GM19452 (cell line): ENCODE data around the gene KRTAP5-6.
"Not testable (repeated sequence)": the region's sequence is repeated elsewhere in the genome, so short reads cannot be mapped to it uniquely, and the experiment has no call there.

Experiments
- ATAC-seq: cut with Tn5 transposase; IDR thresholded peaks from one replicate; pipeline ENCODE4 v1.9.1; 2021; ENCODE audit not compliant: unreplicated experiment

Gene KRTAP5-6

GRCh38 chr11:1661454-1662269 lies 35.3 kb upstream of the KRTAP5-6 start:
- ATAC-seq = not testable (repeated sequence)

- ATAC-seq = not testable (repeated sequence)
These were observed 34.2 kb upstream of the KRTAP5-6 start for GRCh38 chr11:1662699-1663283.

GRCh38 chr11:1665313-1665712 lies 31.7 kb upstream of the KRTAP5-6 start:
- ATAC-seq = no peak

GRCh38 chr11:1667121-1667850 lies 29.7 kb upstream of the KRTAP5-6 start:
- ATAC-seq = no peak

GRCh38 chr11:1667906-1668305 lies 29.1 kb upstream of the KRTAP5-6 start:
- no peak for ATAC-seq

- no peak for ATAC-seq
These were observed 28.0 kb upstream of the KRTAP5-6 start for GRCh38 chr11:1668911-1669473.

- no peak for ATAC-seq
These were observed 27.3 kb upstream of the KRTAP5-6 start for GRCh38 chr11:1669546-1670218.

- ATAC-seq = not testable (repeated sequence)
These were observed 26.5 kb upstream of the KRTAP5-6 start for GRCh38 chr11:1670457-1670856.

GRCh38 chr11:1670905-1671371 lies 26.1 kb upstream of the KRTAP5-6 start:
- ATAC-seq = no peak

- ATAC-seq = no peak
These were observed 25.3 kb upstream of the KRTAP5-6 start for GRCh38 chr11:1671658-1672057.

- ATAC-seq = no peak
These were observed 24.2 kb upstream of the KRTAP5-6 start for GRCh38 chr11:1672613-1673350.

GRCh38 chr11:1673446-1674172 lies 23.4 kb upstream of the KRTAP5-6 start:
- no peak for ATAC-seq

GRCh38 chr11:1674173-1675131 lies 22.5 kb upstream of the KRTAP5-6 start:
- ATAC-seq = no peak

GRCh38 chr11:1675536-1676228 lies 21.3 kb upstream of the KRTAP5-6 start:
- no peak for ATAC-seq

- no peak for ATAC-seq
These were observed 20.7 kb upstream of the KRTAP5-6 start for GRCh38 chr11:1676229-1676740.

- no peak for ATAC-seq
These were observed 17.1 kb upstream of the KRTAP5-6 start for GRCh38 chr11:1679881-1680280.

- ATAC-seq = no peak
These were observed 14.6 kb upstream of the KRTAP5-6 start for GRCh38 chr11:1682225-1682905.
